Globus pallidus (tissue), 1 donor: Measurements from ENCODE around the gene CPNE6.
"Not testable (repeated sequence)": the region's sequence is repeated elsewhere in the genome, so short reads cannot be mapped to it uniquely, and the experiment has no call there.

Experiments
- DNase-seq: peaks from one replicate; pipeline ENCODE4 v3.0.0-alpha.2; 2015; ENCODE audit warnings: low spot score

The CPNE6 gene

GRCh38 chr14:24105609-24106239 is 34.4 kb downstream of the CPNE6 start:
- not testable (repeated sequence) for DNase-seq

DNA sequence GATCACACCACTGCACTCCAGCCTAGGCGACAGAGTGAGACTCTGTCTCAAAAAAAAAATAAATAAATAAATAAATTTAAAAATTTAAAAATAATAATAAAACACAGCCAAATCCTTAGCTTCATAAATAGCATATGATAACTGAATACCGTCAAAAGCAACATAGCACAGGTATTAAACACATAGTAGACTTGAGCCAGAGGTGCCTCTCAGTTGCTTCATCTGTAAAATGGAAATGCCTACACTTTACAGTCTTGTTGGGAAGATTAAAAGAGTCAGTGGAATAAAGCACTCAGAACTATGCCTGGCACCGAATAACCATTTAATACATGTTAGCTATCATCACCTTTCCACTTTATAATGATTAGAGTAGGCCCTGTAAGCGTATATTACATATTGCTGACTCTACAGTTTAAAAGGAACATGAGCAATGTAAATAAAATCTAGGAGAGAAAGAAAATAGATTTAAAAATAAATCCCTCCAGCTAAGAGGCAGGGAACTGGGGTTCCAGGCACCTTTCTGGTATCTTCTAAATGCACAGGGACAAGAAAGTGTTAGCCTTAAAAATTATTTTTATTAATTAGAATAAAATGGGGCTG is 35.4 kb downstream of the CPNE6 start:
- DNase-seq: no peak

DNA sequence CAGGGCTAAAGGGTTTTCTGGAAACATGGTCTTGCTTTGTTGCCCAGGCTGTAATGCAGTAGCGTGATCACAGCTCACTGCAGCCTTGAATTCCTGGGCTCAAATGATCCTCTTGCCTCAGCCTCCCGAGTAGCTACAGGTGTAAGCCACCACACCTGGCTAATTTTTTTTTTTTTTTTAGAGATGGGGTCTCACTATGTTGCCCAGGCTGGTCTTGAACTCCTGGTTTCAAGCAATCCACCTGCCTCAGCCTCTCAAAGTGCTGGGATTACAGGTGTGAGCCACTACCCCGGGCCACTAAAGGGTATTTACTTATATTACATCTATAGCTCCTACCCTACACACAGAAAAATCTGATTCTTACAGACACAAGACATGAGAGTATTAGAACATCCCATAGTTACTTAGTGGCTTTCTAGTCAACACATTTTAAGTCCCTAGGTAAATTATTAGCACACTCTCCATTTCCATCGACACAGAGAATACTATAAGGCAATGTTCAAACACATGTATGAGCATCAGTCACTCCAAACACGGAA is 37.0 kb downstream of the CPNE6 start:
- no peak for DNase-seq

GRCh38 chr14:24110060-24110459 is 38.7 kb downstream of the CPNE6 start:
- DNase-seq: no peak

DNA sequence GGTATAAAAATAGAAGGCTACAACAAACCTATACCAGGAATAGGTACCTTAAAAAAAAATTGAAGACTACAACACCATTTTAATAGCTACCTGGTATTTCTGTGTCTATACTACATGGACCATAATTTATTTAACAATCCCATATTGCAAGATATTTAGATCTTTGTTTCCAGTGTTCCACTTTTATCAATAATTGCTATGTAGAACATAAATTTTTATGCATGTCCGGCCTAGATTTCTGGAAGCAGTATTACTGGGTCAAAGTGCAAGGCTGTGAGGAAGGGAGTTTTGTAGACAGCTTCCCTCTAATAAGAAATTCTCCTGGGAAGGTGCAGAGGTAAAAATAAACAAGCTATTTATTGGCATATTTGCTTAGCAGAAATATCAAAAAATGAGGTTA is 39.2 kb downstream of the CPNE6 start:
- DNase-seq: no peak

GRCh38 chr14:24113379-24113800 is 42.0 kb downstream of the CPNE6 start:
- no peak for DNase-seq

DNA sequence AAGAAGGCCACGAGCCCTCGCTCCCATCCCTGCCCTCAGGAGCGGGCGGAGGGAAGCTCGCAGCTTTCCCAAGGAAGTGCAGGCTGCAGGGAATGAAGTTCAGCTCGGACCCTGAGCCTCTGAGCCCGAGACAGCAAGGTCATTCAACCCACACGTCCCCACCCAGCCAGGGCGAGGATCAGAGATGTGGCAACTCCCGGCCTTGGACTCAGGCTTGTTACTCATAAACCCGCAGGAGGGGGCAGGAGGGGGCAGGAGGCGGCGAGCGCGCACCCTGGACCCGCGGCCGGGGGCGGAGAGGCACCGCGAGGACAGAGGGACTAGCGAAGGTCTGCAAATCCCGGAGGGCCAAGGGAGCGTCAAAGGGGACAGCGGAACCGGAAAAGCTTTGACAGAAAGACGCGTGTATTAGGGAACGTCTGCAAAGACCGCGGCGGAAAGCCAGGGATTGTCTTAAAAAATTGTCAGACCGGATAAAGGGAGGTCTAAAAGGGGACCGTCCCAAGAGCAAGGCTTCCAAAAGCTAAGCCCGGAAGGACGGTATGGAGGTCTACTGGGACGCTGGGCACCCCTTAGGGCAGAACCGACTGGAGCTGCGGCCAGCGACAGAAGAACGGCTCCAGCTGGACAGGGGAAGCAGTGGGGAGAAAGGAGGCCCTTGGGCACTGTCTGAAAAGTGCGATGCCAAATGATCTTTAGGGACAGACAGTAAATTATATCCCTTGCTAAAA is 42.6 kb downstream of the CPNE6 start:
- DNase-seq: no peak

DNA sequence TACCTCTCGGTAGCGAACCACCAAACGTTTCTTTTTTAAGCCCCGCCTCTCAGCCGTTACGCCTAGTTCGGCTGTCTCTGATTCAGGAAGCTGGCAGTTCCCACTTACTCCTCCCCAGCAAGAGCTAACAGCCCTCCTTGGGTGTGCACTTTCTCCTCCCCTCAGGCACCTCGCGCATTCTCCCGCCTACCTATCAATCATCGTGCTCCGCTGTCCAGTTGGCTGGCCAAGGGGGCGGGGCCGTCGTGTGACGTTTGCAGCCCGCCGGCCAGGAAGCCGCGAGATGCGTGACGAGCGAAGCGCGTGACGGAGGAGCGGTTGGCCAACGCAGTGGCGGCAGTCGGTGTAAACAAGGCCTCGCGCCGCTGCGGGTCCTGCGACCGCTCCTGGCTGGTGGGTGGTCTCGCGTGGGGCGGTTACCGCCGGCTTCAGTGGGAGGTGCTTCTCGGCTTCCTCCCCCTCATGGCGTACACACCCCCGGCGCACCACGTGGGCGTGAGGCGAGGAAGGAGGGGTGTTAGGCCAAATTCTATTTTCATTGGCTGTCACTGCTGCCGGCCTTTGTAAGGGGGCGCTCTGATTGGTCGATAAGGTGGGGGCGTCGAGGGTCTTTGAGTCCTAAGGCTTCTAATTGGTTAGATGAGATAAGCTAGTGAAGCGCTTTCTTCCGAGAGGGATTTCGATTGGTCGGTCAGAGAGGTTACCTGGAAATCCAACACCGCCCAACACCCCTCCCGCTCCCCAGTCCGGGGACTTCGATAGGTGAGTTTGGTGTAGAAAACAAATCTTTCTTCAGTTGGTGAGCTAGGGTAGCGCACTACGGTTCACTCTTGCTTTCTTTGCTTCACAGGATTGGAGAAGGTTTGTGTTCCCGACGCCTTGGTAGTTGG is 43.4 kb downstream of the CPNE6 start, which contains the start of the genes DCAF11 and NRL:
Gene DCAF11, plus strand, starts transcription at position 246 of the 890 bp plus-strand sequence. CDS start 818 bp downstream, outside the sequence.
Gene NRL, minus strand, starts transcription at position 418 of the 890 bp plus-strand sequence. CDS start 32,101 bp downstream, outside the sequence.
- DNase-seq: peak; percentile 100

- DNase-seq: no peak
Measured at GRCh38 chr14:24115422-24116127, 44.2 kb downstream of the CPNE6 start.

DNA sequence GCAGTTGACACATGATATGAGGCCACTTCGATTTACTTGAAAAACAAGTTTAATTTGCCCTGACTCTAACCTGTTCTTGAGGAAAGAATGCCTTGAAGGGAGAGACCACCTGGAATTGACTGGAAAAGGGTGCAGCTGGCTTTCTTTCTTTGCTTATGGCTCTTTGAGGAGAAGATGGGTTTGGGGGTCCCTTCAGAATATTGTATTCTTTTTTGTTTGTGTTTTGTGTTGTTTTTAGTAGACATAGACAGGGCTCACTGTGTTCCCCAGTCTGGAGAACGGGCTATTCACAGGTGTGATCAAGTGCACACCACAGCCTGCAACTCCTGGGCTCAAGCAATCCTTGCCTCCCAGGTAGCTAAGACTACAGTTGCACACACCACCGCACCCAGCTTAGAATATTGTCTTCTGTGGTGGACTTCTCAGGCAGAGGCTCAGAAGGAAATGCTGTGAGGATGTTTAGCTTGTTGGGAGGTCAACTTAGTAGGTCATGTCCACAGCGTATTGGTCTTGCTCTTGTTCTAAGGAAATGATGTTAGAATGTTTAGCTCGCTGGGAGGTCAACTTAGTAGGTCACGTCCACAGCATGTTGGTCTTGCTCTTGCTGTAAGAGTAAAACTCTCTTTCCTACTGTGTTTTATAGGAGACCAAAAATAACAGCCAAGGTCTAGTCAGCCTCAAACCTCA is 44.9 kb downstream of the CPNE6 start:
- DNase-seq: no peak

GRCh38 chr14:24117179-24117578 is 45.8 kb downstream of the CPNE6 start:
- no peak for DNase-seq

- no peak for DNase-seq
Measured at GRCh38 chr14:24119691-24120090, 48.3 kb downstream of the CPNE6 start.

GRCh38 chr14:24121210-24121609 is 49.8 kb downstream of the CPNE6 start:
- DNase-seq: no peak

DNA sequence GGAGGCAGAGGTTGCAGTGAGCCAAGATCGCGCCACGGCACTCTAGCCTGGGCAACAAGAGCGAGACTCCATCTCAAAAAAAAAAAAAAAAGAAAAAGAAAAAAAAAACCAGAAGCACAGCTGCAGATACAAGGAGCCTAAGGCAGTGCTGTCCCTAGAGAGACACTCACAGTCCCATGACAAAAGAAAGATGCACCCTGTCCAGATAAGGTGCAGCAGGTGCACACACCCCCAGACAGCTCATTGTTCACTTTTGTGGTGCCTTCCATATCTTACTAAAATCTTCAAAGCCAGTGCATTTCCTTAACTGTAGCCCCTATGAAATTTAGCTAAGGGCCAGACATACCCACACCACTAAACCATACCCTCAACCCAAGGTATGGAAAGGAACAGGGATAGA is 51.1 kb downstream of the CPNE6 start:
- no peak for DNase-seq

- DNase-seq: no peak
Measured at GRCh38 chr14:24122898-24123297, 51.5 kb downstream of the CPNE6 start.

DNA sequence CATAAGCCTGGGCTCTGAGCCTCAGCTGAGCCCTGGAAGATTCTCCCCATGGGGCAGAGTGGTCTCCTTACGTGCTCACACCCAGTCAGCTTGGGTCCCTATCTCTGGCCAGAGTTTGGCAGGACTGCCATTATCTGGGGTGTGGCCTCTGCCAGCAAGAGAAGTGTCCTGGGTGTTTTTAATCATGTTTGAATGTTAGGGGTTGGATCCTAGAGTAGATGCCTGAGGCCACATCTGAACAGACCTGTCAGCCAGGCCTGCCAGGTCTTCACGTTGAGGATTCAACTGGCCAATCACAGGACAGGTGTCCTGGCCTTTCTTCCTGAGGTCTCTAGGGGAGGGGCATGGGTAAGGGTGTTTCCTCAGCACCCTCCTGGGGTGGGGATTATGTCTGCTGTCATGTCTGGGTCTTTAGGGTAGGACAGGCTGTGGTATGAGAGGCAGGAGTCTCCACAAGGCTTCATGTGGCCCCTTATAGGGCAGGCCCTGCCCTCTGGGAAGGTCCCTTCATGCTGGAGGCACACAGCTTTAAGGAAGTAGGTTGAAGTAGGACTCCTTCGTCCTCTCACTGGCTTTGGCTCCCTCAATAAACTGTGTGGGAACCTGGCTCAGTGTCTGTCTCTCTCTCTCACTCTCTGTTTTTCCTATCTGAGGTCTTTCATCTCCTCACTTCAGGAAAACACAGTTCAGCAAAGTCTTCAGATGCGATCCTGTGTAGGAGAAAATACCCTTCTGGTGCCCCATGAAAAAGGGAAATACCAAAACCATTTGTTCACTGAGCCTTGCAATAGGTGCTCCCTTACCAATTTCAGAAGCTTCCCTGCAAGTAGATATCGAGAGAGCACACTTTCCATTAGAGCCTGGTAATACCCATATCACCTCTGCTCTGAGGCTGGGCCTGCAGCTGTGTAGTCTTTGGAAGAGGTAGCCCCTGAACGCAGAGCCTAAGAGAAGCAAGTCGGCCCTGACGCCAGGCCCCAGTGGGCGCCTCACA is 52.4 kb downstream of the CPNE6 start:
- no peak for DNase-seq

DNA sequence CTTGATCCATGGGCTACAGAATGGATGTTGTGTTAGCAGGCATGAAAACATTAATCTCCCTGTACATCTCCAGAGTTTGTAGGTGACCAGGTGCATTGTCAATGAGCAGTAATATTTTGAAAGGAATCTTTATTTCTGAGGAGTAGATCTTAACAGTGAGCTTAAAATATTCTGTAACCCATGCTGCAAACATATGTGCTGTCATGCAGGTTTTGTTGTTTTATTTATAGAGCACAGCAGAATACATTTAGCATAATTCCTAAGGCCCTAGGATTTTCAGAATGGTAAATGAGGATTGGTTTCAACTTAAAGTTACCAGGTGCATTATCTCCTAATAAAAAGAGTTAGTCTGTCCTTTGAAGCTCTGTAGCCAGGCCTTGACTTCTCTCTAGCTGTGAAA is 55.6 kb downstream of the CPNE6 start:
- no peak for DNase-seq

DNA sequence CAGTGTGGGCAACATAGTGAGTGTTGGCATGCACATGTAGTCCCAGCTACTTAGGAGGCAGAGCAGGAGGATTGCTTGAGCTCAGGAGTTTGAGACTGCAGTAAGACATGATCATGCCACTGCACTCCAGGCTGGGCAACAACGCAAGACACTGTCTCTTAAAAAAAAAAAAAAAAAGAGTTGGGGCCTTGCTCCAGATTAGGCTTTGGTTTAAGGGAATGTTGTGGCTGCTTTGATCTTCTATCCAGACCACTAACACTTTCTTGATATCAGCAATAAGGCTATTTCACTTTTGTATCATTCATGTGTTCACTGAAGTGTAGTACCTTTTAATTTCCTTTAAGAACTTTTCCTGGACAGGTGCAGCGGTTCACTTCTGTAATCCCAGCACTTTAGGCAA is 56.3 kb downstream of the CPNE6 start:
- no peak for DNase-seq
